WTC11 (cell line): ENCODE results near the gene PTPRO. TPM values are rescaled to one million over a fixed set of nuclear protein-coding genes. Genes with fewer than 3 reads are reported as not detected.

Experiments used
- ATAC-seq: fragments of 200-7000 bp; cut with Tn5 transposase; 2 replicates; pipeline ENCODE4 v1.10.0; 2021; ENCODE audit warnings: mild to moderate bottlenecking, moderate library complexity
- CTCF ChIA-PET: fragments of 300-600 bp; sonication (Branson Sonifier 250); formaldehyde crosslinking; loops from one replicate; lab custom pipeline; 2021; ENCODE audit warnings: antibody characterized with exemption; lab: Charles Lee
- POLR2A ChIA-PET: fragments of 350-600 bp; sonication (Branson Sonifier 250); formaldehyde crosslinking; loops from one replicate; lab custom pipeline; 2021; ENCODE audit warnings: antibody characterized with exemption; lab: Charles Lee
- DNase-seq: peaks from one replicate; pipeline ENCODE4 v3.0.0; 2021; ENCODE audit warnings: low spot score
- H3K27ac Mint-ChIP-seq: 2 replicates; pipeline ENCODE4 v1.8.0; 2021; ENCODE audit warnings: mixed read lengths
- H3K27me3 Mint-ChIP-seq: 2 replicates; pipeline ENCODE4 v1.8.0; 2021; ENCODE audit warnings: low read depth, mild to moderate bottlenecking, moderate library complexity, mixed read lengths
- H3K36me3 Mint-ChIP-seq: 2 replicates; pipeline ENCODE4 v1.8.0; 2021; ENCODE audit warnings: mixed read lengths
- H3K4me1 Mint-ChIP-seq: 2 replicates; pipeline ENCODE4 v1.8.0; 2022; ENCODE audit warnings: mixed read lengths
- H3K4me3 Mint-ChIP-seq: 2 replicates; pipeline ENCODE4 v1.8.0; 2021; ENCODE audit warnings: mild to moderate bottlenecking, moderate library complexity, mixed read lengths
- H3K9me3 Mint-ChIP-seq: 2 replicates; pipeline ENCODE4 v1.8.0; 2021; ENCODE audit warnings: mixed read lengths
- ATF3 ChIP-seq: sonication (generic); formaldehyde crosslinking; conservative IDR thresholded peaks from 2 replicates; pipeline ENCODE4 v1.8.1; 2022; ENCODE audit warnings: mild to moderate bottlenecking, missing genetic modification reagents
- CBFB ChIP-seq: sonication (generic); formaldehyde crosslinking; IDR thresholded peaks from 2 replicates; pipeline ENCODE4 v1.8.1; 2022; ENCODE audit warnings: mild to moderate bottlenecking, low read depth, missing genetic modification reagents
- CDX4 ChIP-seq: fragments of 250-450 bp; sonication (Bioruptor Pico); IDR thresholded peaks from 2 replicates; pipeline ENCODE4 v1.9.0; 2021; ENCODE audit warnings: moderate library complexity, mild to moderate bottlenecking, inconsistent platforms, borderline replicate concordance
- CREB1 ChIP-seq: sonication (generic); formaldehyde crosslinking; IDR thresholded peaks from 2 replicates; pipeline ENCODE4 v1.8.0; 2023; ENCODE audit warnings: mild to moderate bottlenecking, missing genetic modification reagents
- CREM ChIP-seq: sonication (generic); formaldehyde crosslinking; IDR thresholded peaks from 2 replicates; pipeline ENCODE4 v1.8.1; 2022; ENCODE audit warnings: mild to moderate bottlenecking, missing genetic modification reagents, moderate library complexity
- E2F4 ChIP-seq: sonication (generic); formaldehyde crosslinking; IDR thresholded peaks from 2 replicates; pipeline ENCODE4 v1.8.1; 2022; ENCODE audit warnings: low read depth, mild to moderate bottlenecking, moderate library complexity, missing genetic modification reagents, borderline replicate concordance
- E2F5 ChIP-seq: sonication (generic); formaldehyde crosslinking; IDR thresholded peaks from 2 replicates; pipeline ENCODE4 v1.8.1; 2022; ENCODE audit warnings: mild to moderate bottlenecking, moderate library complexity, missing genetic modification reagents
- FOXP4 ChIP-seq: sonication (generic); formaldehyde crosslinking; IDR thresholded peaks from 2 replicates; pipeline ENCODE4 v1.8.0; 2022; ENCODE audit warnings: mild to moderate bottlenecking, missing genetic modification reagents
- JAZF1 ChIP-seq: fragments of 250-450 bp; sonication (Bioruptor Pico); IDR thresholded peaks from 2 replicates; pipeline ENCODE4 v1.9.0; 2021; ENCODE audit warnings: moderate library complexity, mild to moderate bottlenecking, inconsistent platforms
- JUN ChIP-seq: sonication (generic); formaldehyde crosslinking; IDR thresholded peaks from 2 replicates; pipeline ENCODE4 v1.8.0; 2023; ENCODE audit warnings: mild to moderate bottlenecking, missing genetic modification reagents
- MYBL2 ChIP-seq: sonication (generic); formaldehyde crosslinking; IDR thresholded peaks from 2 replicates; pipeline ENCODE4 v1.8.1; 2023; ENCODE audit warnings: mild to moderate bottlenecking, moderate library complexity, missing genetic modification reagents
- NR2C2 ChIP-seq: sonication (generic); formaldehyde crosslinking; IDR thresholded peaks from 2 replicates; pipeline ENCODE4 v1.8.0; 2022; ENCODE audit warnings: mild to moderate bottlenecking, missing genetic modification reagents
- NR3C1 ChIP-seq: sonication (generic); formaldehyde crosslinking; conservative IDR thresholded peaks from 2 replicates; pipeline ENCODE4 v1.8.1; 2023; ENCODE audit warnings: low read depth, mild to moderate bottlenecking, missing genetic modification reagents
- OVOL2 ChIP-seq: fragments of 250-450 bp; sonication (Bioruptor Pico); IDR thresholded peaks from 2 replicates; pipeline ENCODE4 v1.9.0; 2021; ENCODE audit warnings: mild to moderate bottlenecking, borderline replicate concordance
- PREB ChIP-seq: sonication (generic); formaldehyde crosslinking; IDR thresholded peaks from 2 replicates; pipeline ENCODE4 v1.8.1; 2022; ENCODE audit warnings: mild to moderate bottlenecking, missing genetic modification reagents, moderate library complexity, borderline replicate concordance
- PRRX2 ChIP-seq: fragments of 250-450 bp; sonication (Bioruptor Pico); IDR thresholded peaks from 2 replicates; pipeline ENCODE4 v1.8.0; 2021; ENCODE audit warnings: mild to moderate bottlenecking
- RELA ChIP-seq: sonication (generic); formaldehyde crosslinking; IDR thresholded peaks from 2 replicates; pipeline ENCODE4 v1.8.1; 2022; ENCODE audit warnings: missing genetic modification reagents, mild to moderate bottlenecking, borderline replicate concordance
- RORB ChIP-seq: fragments of 250-450 bp; sonication (Bioruptor Pico); IDR thresholded peaks from 2 replicates; pipeline ENCODE4 v1.9.0; 2021; ENCODE audit warnings: mild to moderate bottlenecking
- SMAD4 ChIP-seq: sonication (generic); formaldehyde crosslinking; IDR thresholded peaks from 2 replicates; pipeline ENCODE4 v1.8.0; 2022; ENCODE audit warnings: mild to moderate bottlenecking, missing genetic modification reagents
- SOX15 ChIP-seq: fragments of 250-450 bp; sonication (Bioruptor Pico); IDR thresholded peaks from 2 replicates; pipeline ENCODE4 v1.9.0; 2021; ENCODE audit warnings: mild to moderate bottlenecking
- SP1 ChIP-seq: sonication (generic); formaldehyde crosslinking; conservative IDR thresholded peaks from 2 replicates; pipeline ENCODE4 v1.8.1; 2022; ENCODE audit warnings: missing genetic modification reagents
- USF1 ChIP-seq: sonication (generic); formaldehyde crosslinking; IDR thresholded peaks from 2 replicates; pipeline ENCODE4 v1.8.0; 2022; ENCODE audit warnings: mild to moderate bottlenecking, missing genetic modification reagents
- USF2 ChIP-seq: sonication (generic); formaldehyde crosslinking; IDR thresholded peaks from 2 replicates; pipeline ENCODE4 v1.8.1; 2023; ENCODE audit warnings: mild to moderate bottlenecking, missing genetic modification reagents, moderate library complexity
- ZBTB43 ChIP-seq: sonication (generic); formaldehyde crosslinking; IDR thresholded peaks from 2 replicates; pipeline ENCODE4 v1.8.1; 2023; ENCODE audit warnings: mild to moderate bottlenecking, missing genetic modification reagents
- ZNF219 ChIP-seq: sonication (generic); formaldehyde crosslinking; IDR thresholded peaks from 2 replicates; pipeline ENCODE4 v1.8.0; 2023; ENCODE audit warnings: missing genetic modification reagents, mild to moderate bottlenecking, borderline replicate concordance
- ZNF263 ChIP-seq: sonication (generic); formaldehyde crosslinking; IDR thresholded peaks from 2 replicates; pipeline ENCODE4 v1.8.1; 2022; ENCODE audit warnings: low read depth, mild to moderate bottlenecking, moderate library complexity, missing genetic modification reagents
- ZNF423 ChIP-seq: fragments of 250-450 bp; sonication (Bioruptor Pico); IDR thresholded peaks from 2 replicates; pipeline ENCODE4 v2.1.2; 2022; ENCODE audit warnings: mild to moderate bottlenecking, moderate library complexity
- ZNF671 ChIP-seq: fragments of 250-450 bp; sonication (Bioruptor Pico); IDR thresholded peaks from 2 replicates; pipeline ENCODE4 v1.8.0; 2021; ENCODE audit warnings: mild to moderate bottlenecking
- total RNA-seq: library from RNA; stranded (reverse); gene quantifications from 3 replicates; pipeline ENCODE4 v1.2.3, GENCODE V29; 2021

PTPRO gene
- total RNA-seq, 1 experiment from 2014 or later = 1.1 TPM

GRCh38 chr12:15278816-15279658 lies 43.3 kb upstream of the PTPRO start:
- no peak for ATAC-seq
- no peak for TF ChIP-seq NR3C1
- TF ChIP-seq SOX15 (CRISPR knock-in tag) = no peak
- TF ChIP-seq NR2C2 (CRISPR knock-in tag) = no peak
- no peak for TF ChIP-seq OVOL2 (CRISPR knock-in tag)
- no peak for TF ChIP-seq CREB1
- no peak for TF ChIP-seq E2F4 (CRISPR knock-in tag)
- no peak for TF ChIP-seq JAZF1 (CRISPR knock-in tag)
- no peak for TF ChIP-seq ZBTB43
- TF ChIP-seq PREB (CRISPR knock-in tag) = no peak
- no peak for TF ChIP-seq USF2
- TF ChIP-seq CDX4 (CRISPR knock-in tag) = no peak
- TF ChIP-seq SMAD4 (CRISPR knock-in tag) = no peak
- no peak for TF ChIP-seq E2F5 (CRISPR knock-in tag)
- TF ChIP-seq ZNF423 = no peak
- no peak for TF ChIP-seq SP1 (CRISPR knock-in tag)
- no peak for TF ChIP-seq PRRX2 (CRISPR knock-in tag)
- TF ChIP-seq RELA (CRISPR knock-in tag) = no peak
- no peak for TF ChIP-seq ZNF263 (CRISPR knock-in tag)
- TF ChIP-seq, all 79 proteins: peak for 0
- H3K4me1 Mint-ChIP-seq = peaks cover 7% of the 10 kb centered on the region
- ChIA-PET CTCF (interaction anchor here (0.8 kb wide), 1 partner anchor 244 kb away, joined by 4 read pairs; no protein-coding TSS in a partner anchor), POLR2A (no interaction called here)
- H3K27ac Mint-ChIP-seq = no peak overlapping the region
- H3K27me3 Mint-ChIP-seq = no peaks in the 10 kb centered on the region
- no peak overlapping the region for H3K4me3 Mint-ChIP-seq
- H3K36me3 Mint-ChIP-seq = no peaks in the 10 kb centered on the region
- H3K9me3 Mint-ChIP-seq = peaks cover 10% of the 10 kb centered on the region
- DNase-seq = no peak

GRCh38 chr12:15280930-15281329 lies 41.4 kb upstream of the PTPRO start:
- H3K9me3 Mint-ChIP-seq = peaks cover 10% of the 10 kb centered on the region
- H3K4me3 Mint-ChIP-seq = no peak overlapping the region
- DNase-seq (no peak), ATAC-seq (no peak)
- ChIA-PET CTCF (no interaction called here), POLR2A (no interaction called here)
- no peaks in the 10 kb centered on the region for H3K36me3 Mint-ChIP-seq
- peaks cover 7% of the 10 kb centered on the region for H3K4me1 Mint-ChIP-seq
- no peak overlapping the region for H3K27ac Mint-ChIP-seq
- H3K27me3 Mint-ChIP-seq = no peaks in the 10 kb centered on the region
- TF ChIP-seq FOXP4 (CRISPR knock-in tag) = no peak
- TF ChIP-seq CBFB (CRISPR knock-in tag) = no peak
- TF ChIP-seq ZNF671 (CRISPR knock-in tag) = no peak
- no peak for TF ChIP-seq JUN (CRISPR knock-in tag)
- TF ChIP-seq MYBL2 (CRISPR knock-in tag) = no peak
- no peak for TF ChIP-seq ATF3 (CRISPR knock-in tag)
- no peak for TF ChIP-seq RORB (CRISPR knock-in tag)
- no peak for TF ChIP-seq USF1 (CRISPR knock-in tag)
- TF ChIP-seq ZNF219 (CRISPR knock-in tag) = no peak
- TF ChIP-seq CREM = no peak
